ENCODE results near the gene TGFBR3. TPM values are rescaled to one million over a fixed set of nuclear protein-coding genes. Genes with fewer than 3 reads are reported as not detected.

The TGFBR3 gene
- total and polyA plus RNA-seq, 2 of the 8 experiments (the other 6 are each of a cell fraction or from before 2014, with no cell fraction given): 2.0 to 6.1 TPM

- CTCF ChIA-PET (ENCODE audit: partially characterized antibody): no interaction called here
- WGBS, 2 experiments (ENCODE audit: extremely low coverage in 1 of 2, insufficient coverage in 1 of 2, insufficient read length in 1 of 2, insufficient replicate concordance in 2 of 2, low coverage in 1 of 2, low lambda C conversion rate in 2 of 2, missing lambda C conversion rate in 1 of 2): 88% methylated on average over 4 of the region's 4 CpGs; no CpG with 5 or more reads in 1 of the 2 experiments
Observed at GRCh38 chr1:91770667-91771268, 115.2 kb downstream of the TGFBR3 start.

More at GRCh38 chr1:91770667-91771268, 115.2 kb downstream of the TGFBR3 start:
- Histone ChIP-seq H3K4me3 (ENCODE audit: extremely low read depth in 1 of 4, insufficient read depth in 2 of 4, low read depth in 3 of 4, low read length in 4 of 4) (no peak overlapping the region), H4K20me1 (replicated peaks in 1 of 2; ENCODE audit: control insufficient read depth in 1 of 2, insufficient read depth in 2 of 2, low read length in 2 of 2) (no peaks in the 10 kb centered on the region), H2BK12ac (ENCODE audit: low read depth, low read length) (no peak overlapping the region), H4K8ac (ENCODE audit: extremely low read depth, insufficient read depth, low read length) (no peak overlapping the region), H3K56ac (replicated peaks; ENCODE audit: insufficient read length, low read depth, low read length) (no peak overlapping the region), H3K79me1 (ENCODE audit: low read depth, low read length) (no peaks in the 10 kb centered on the region), H3K9me3 (ENCODE audit: insufficient read depth in 2 of 2, low read depth in 1 of 2, low read length in 1 of 2) (no peaks in the 10 kb centered on the region), H3K9ac (replicated peaks in 1 of 4; ENCODE audit: extremely low read depth in 1 of 4, low read depth in 3 of 4, low read length in 3 of 4) (no peak overlapping the region), H2AK5ac (ENCODE audit: low read depth, low read length) (no peak overlapping the region), H4K91ac (replicated peaks; ENCODE audit: insufficient read length, low read length) (no peak overlapping the region), H3K4ac (replicated peaks; ENCODE audit: insufficient read length, low read depth, low read length) (no peak overlapping the region), H2BK120ac (replicated peaks; ENCODE audit: low read depth, low read length) (no peak overlapping the region), H4K5ac (ENCODE audit: insufficient read length, low read depth, low read length) (no peak overlapping the region), H3K23me2 (ENCODE audit: low read depth, low read length) (no peaks in the 10 kb centered on the region), H2AFZ (ENCODE audit: low read length) (no peak overlapping the region), H3K4me2 (ENCODE audit: insufficient read depth in 1 of 2, low read depth in 2 of 2, low read length in 2 of 2) (no peak overlapping the region), H2BK5ac (ENCODE audit: low read depth, low read length) (no peak overlapping the region), H3K27me3 (replicated peaks in 1 of 4; ENCODE audit: control insufficient read depth in 3 of 4, extremely low read depth in 1 of 4, insufficient read depth in 3 of 4, low read length in 3 of 4) (no peaks in the 10 kb centered on the region), H3K79me2 (ENCODE audit: control insufficient read depth in 1 of 2, insufficient read depth in 2 of 2, low read length in 2 of 2) (no peaks in the 10 kb centered on the region), H2BK15ac (ENCODE audit: low read length) (no peak overlapping the region), H2BK20ac (ENCODE audit: low read length) (no peak overlapping the region), H3K36me3 (ENCODE audit: control insufficient read depth in 2 of 4, insufficient read depth in 4 of 4, low read length in 3 of 4) (no peaks in the 10 kb centered on the region), H3K23ac (ENCODE audit: insufficient read length) (no peak overlapping the region), H3K14ac (ENCODE audit: insufficient read length) (no peak overlapping the region), H3K27ac (ENCODE audit: low read depth, low read length) (no peak overlapping the region), H3K4me1 (replicated peaks in 1 of 4; ENCODE audit: control insufficient read depth in 3 of 4, insufficient read depth in 4 of 4, low read length in 3 of 4) (peaks cover 0 to 3% (median under 1%) of the 10 kb centered on the region in 4 experiments; a peak in 3 of 7 replicates), H3K18ac (ENCODE audit: extremely low read depth, low read length) (no peak overlapping the region)
- no peak for FAIRE-seq
- TF ChIP-seq HDAC6 (IDR thresholded peaks at IDR 0.05; ENCODE audit: low read depth, low read length): no peak
- no peak for TF ChIP-seq RXRA (IDR thresholded peaks at IDR 0.05; ENCODE audit: insufficient read depth, low read depth, low read length)
- no peak for TF ChIP-seq RFX5 (IDR thresholded peaks at IDR 0.05; ENCODE audit: borderline replicate concordance, low read depth, low read length)
- no peak for TF ChIP-seq MAFK (IDR thresholded peaks at IDR 0.05; ENCODE audit: low read depth, low read length)
- TF ChIP-seq SP1 (IDR thresholded peaks at IDR 0.05; ENCODE audit: low read depth, low read length): no peak
- no peak for TF ChIP-seq SAP30 (IDR thresholded peaks at IDR 0.05; ENCODE audit: insufficient read depth, insufficient replicate concordance, low read length)
- no peak for TF ChIP-seq NRF1 (IDR thresholded peaks at IDR 0.05; ENCODE audit: low read depth, low read length)
- no peak for TF ChIP-seq TBP (IDR thresholded peaks at IDR 0.05; ENCODE audit: low read depth, low read length)
- TF ChIP-seq TAF1 (IDR thresholded peaks at IDR 0.05; ENCODE audit: low read depth, low read length): no peak
- POLR2A ChIA-PET (ENCODE audit: partially characterized antibody): no interaction called here
- DNase-seq (ENCODE audit: low read depth in 1 of 2, low spot score in 2 of 2): no peak

Data from H1 (cell line).